GM21447 (cell line): ENCODE measurements around the gene SPRY1.
A peak's percentile ranks its signal among the peaks of the same experiment; 100 is the strongest.

ENCODE experiments used
- ATAC-seq: cut with Tn5 transposase; IDR thresholded peaks from one replicate; pipeline ENCODE4 v1.9.1; 2021; ENCODE audit not compliant: unreplicated experiment

Gene SPRY1

GRCh38 chr4:123379392-123379791 is 17.2 kb upstream of the SPRY1 start:
- no peak for ATAC-seq

- peak; percentile 88 for ATAC-seq
Observed at GRCh38 chr4:123380728-123381716, 15.6 kb upstream of the SPRY1 start.

- no peak for ATAC-seq
Observed at GRCh38 chr4:123381996-123382395, 14.6 kb upstream of the SPRY1 start.

GRCh38 chr4:123383566-123383965 is 13.0 kb upstream of the SPRY1 start:
- ATAC-seq = no peak

GRCh38 chr4:123386609-123387008 is 10.0 kb upstream of the SPRY1 start:
- no peak for ATAC-seq

- ATAC-seq = no peak
Observed at GRCh38 chr4:123390846-123391456, 5.6 kb upstream of the SPRY1 start.

GRCh38 chr4:123393721-123394120 is 2.9 kb upstream of the SPRY1 start:
- no peak for ATAC-seq

GRCh38 chr4:123397144-123398065 is 810 bp downstream of the SPRY1 start:
- ATAC-seq = peak; percentile 19

- ATAC-seq = peak; percentile 42
Observed at GRCh38 chr4:123398066-123398852, 1.7 kb downstream of the SPRY1 start.

GRCh38 chr4:123398853-123399626 is 2.4 kb downstream of the SPRY1 start:
- peak; percentile 34 for ATAC-seq

- no peak for ATAC-seq
Observed at GRCh38 chr4:123399627-123400358, 3.2 kb downstream of the SPRY1 start.

GRCh38 chr4:123401271-123402120 is 4.9 kb downstream of the SPRY1 start:
- ATAC-seq = no peak

- ATAC-seq = no peak
Observed at GRCh38 chr4:123402121-123402465, 5.5 kb downstream of the SPRY1 start.

GRCh38 chr4:123403080-123403604 is 6.5 kb downstream of the SPRY1 start:
- no peak for ATAC-seq

GRCh38 chr4:123404533-123404932 is 7.9 kb downstream of the SPRY1 start:
- ATAC-seq = no peak

- no peak for ATAC-seq
Observed at GRCh38 chr4:123405267-123405865, 8.8 kb downstream of the SPRY1 start.

GRCh38 chr4:123406872-123407271 is 10.3 kb downstream of the SPRY1 start:
- no peak for ATAC-seq
